IPS DF 19.7 (cell line): ENCODE measurements around the gene CDC23.
"Not testable (repeated sequence)": the region's sequence is repeated elsewhere in the genome, so short reads cannot be mapped to it uniquely, and the experiment has no call there.

Source experiments
- DNase-seq: peaks from one replicate; pipeline ENCODE4 v3.0.0-alpha.2; 2013; ENCODE audit warnings: low read depth, low spot score

CDC23 gene

GRCh38 chr5:138143578-138143977 lies 69.5 kb downstream of the CDC23 start:
- not testable (repeated sequence) for DNase-seq

GRCh38 chr5:138141734-138142133 lies 71.4 kb downstream of the CDC23 start:
- DNase-seq, result no peak

- no peak for DNase-seq
Measured at GRCh38 chr5:138140268-138140667, 72.9 kb downstream of the CDC23 start.

DNA sequence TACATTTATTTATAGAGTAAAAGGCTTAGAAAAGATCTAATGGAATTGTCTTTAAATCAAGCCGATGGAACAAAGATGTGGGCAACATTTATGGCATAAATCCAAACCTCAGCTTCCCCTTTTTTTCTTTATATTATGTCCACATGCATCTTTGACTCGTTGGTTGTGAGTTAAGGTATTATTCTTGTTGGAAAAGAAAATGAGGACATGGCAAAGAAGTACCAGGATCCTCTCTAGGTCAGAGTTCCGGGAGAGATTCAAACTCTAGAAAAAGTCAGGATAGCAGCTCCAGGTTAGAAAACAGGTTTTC lies 73.4 kb downstream of the CDC23 start:
- no peak for DNase-seq

- peak; percentile 35 for DNase-seq
Measured at GRCh38 chr5:138138949-138139780, 74.0 kb downstream of the CDC23 start, which contains the start of gene NME5. TSS of gene NME5 (minus strand) at chr5:138139428. CDS start at chr5:138138780, 648 bp downstream.
